IPS-15b (cell line): Measurements from ENCODE around the gene PTGER3.
"Not testable (repeated sequence)": the region's sequence is repeated elsewhere in the genome, so short reads cannot be mapped to it uniquely, and the experiment has no call there.

Experiments
- H3K27me3 ChIP-seq: one replicate; pipeline ENCODE4 v1.6.1; 2013; ENCODE audit warnings: low read length; ENCODE audit not compliant: control insufficient read depth, insufficient read depth
- H3K36me3 ChIP-seq: one replicate; pipeline ENCODE4 v1.6.1; 2013; ENCODE audit warnings: low read length; ENCODE audit not compliant: control insufficient read depth, insufficient read depth
- H3K4me1 ChIP-seq: one replicate; pipeline ENCODE4 v1.6.1; 2013; ENCODE audit warnings: mild to moderate bottlenecking, low read length; ENCODE audit not compliant: control insufficient read depth, insufficient read depth
- H3K4me3 ChIP-seq: one replicate; pipeline ENCODE4 v1.5.1; 2013; ENCODE audit warnings: low read depth, low read length
- H3K9ac ChIP-seq: one replicate; pipeline ENCODE4 v1.6.1; 2013; ENCODE audit warnings: low read depth, mild to moderate bottlenecking, low read length
- H3K9me3 ChIP-seq: one replicate; pipeline ENCODE4 v1.6.1; 2013; ENCODE audit warnings: mild to moderate bottlenecking, low read length; ENCODE audit not compliant: control insufficient read depth, insufficient read depth

PTGER3 gene

DNA sequence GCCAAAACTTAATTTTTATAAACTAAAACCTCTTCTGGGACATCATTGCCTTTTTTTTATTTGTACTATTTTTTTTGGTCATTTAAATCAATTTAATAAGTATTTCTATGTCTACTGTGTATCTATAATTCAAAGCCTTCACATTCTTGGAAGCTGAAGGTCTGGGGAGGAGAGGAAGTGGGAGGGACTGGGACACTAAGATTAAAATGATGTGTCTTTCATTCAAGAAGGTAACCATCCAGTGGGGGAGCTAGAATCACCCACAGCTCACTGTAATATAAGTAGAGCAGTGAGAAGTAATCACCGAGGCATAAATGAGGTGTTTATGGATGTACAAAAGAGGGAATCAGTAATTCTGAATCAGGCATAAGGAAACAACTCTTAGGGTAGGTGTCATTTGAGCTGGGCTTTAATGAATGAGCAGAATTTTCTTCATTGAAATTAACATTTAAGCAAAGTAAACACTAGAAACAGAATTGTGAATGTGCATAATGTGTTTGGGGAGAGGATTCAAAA is 52.8 kb downstream of the PTGER3 start:
- H3K9me3 ChIP-seq = no peaks in the 10 kb centered on the region
- no peaks in the 10 kb centered on the region for H3K4me1 ChIP-seq

DNA sequence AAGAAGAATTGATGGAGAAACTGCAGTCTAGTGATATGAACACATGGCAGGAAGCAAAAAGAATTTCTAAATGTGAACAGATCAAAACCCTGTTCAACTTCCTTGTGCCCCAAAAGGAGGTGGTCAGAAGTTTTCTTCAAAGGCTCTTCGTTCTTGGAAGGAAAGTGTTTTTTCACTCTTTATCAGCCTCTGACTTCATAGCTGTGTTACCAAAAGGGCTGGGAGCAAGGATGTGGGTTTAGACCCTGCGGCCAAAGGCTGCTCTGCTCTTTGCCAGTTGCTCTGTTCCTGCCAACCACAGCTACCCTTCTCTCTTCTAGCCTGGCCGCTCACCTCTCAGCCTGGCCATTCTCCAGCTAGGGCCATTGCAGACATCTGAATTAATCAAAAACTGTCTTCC is 53.8 kb downstream of the PTGER3 start:
- H3K36me3 ChIP-seq = no peaks in the 10 kb centered on the region
- H3K9ac ChIP-seq = no peak overlapping the region
- H3K4me3 ChIP-seq = no peak overlapping the region
- H3K4me1 ChIP-seq = no peaks in the 10 kb centered on the region
- no peaks in the 10 kb centered on the region for H3K27me3 ChIP-seq
- no peaks in the 10 kb centered on the region for H3K9me3 ChIP-seq

More for the DNA sequence above, 52.8 kb downstream of the PTGER3 start:
- Histone ChIP-seq H3K9ac (no peak overlapping the region), H3K36me3 (no peaks in the 10 kb centered on the region), H3K27me3 (no peaks in the 10 kb centered on the region), H3K4me3 (no peak overlapping the region)

DNA sequence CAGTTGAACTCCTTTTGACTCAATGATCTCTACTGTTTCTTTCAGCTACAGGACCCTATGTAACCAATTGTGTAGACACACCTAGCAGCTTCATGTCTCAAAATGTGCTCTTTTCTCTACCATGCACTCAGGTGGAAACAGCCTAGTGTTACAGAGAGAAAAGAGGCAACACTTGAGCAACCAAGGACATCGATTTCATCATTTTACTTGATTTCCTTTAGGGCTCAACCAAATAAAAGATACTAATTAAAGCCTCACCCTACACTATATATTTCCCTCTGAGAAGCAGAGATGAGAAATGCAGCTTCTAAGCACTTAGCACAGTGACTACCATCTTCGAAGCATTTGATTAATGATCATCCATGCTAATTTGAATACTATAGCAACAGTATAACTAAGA is 55.1 kb downstream of the PTGER3 start:
- H3K36me3 ChIP-seq = no peaks in the 10 kb centered on the region
- no peaks in the 10 kb centered on the region for H3K9me3 ChIP-seq
- H3K4me3 ChIP-seq = no peak overlapping the region
- H3K27me3 ChIP-seq = no peaks in the 10 kb centered on the region
- H3K9ac ChIP-seq = no peak overlapping the region
- H3K4me1 ChIP-seq = no peaks in the 10 kb centered on the region

GRCh38 chr1:70990469-70991253 is 57.0 kb downstream of the PTGER3 start:
- no peak overlapping the region for H3K9ac ChIP-seq
- no peaks in the 10 kb centered on the region for H3K36me3 ChIP-seq
- no peak overlapping the region for H3K4me3 ChIP-seq
- no peaks in the 10 kb centered on the region for H3K27me3 ChIP-seq
- no peaks in the 10 kb centered on the region for H3K9me3 ChIP-seq
- no peaks in the 10 kb centered on the region for H3K4me1 ChIP-seq

- Histone ChIP-seq H3K4me3 (no peak overlapping the region), H3K9me3 (no peaks in the 10 kb centered on the region), H3K9ac (no peak overlapping the region), H3K36me3 (no peaks in the 10 kb centered on the region), H3K27me3 (no peaks in the 10 kb centered on the region), H3K4me1 (no peaks in the 10 kb centered on the region)
Observed at GRCh38 chr1:70987497-70987896, 60.1 kb downstream of the PTGER3 start.

GRCh38 chr1:70985776-70986225 is 61.8 kb downstream of the PTGER3 start:
- H3K9me3 ChIP-seq, H3K9ac ChIP-seq, H3K36me3 ChIP-seq, H3K4me3 ChIP-seq, H3K4me1 ChIP-seq, H3K27me3 ChIP-seq: not testable (repeated sequence)

GRCh38 chr1:70985278-70985677 is 62.3 kb downstream of the PTGER3 start:
- not testable (repeated sequence) for H3K4me3 ChIP-seq, H3K9ac ChIP-seq, H3K4me1 ChIP-seq, H3K9me3 ChIP-seq, H3K27me3 ChIP-seq, H3K36me3 ChIP-seq

- Histone ChIP-seq H3K4me3 (no peak overlapping the region), H3K9ac (no peak overlapping the region), H3K4me1 (no peaks in the 10 kb centered on the region), H3K27me3 (no peaks in the 10 kb centered on the region), H3K36me3 (no peaks in the 10 kb centered on the region), H3K9me3 (no peaks in the 10 kb centered on the region)
Observed at GRCh38 chr1:70980361-70980760, 67.3 kb downstream of the PTGER3 start.

- H3K36me3 ChIP-seq = no peaks in the 10 kb centered on the region
- no peaks in the 10 kb centered on the region for H3K27me3 ChIP-seq
- no peak overlapping the region for H3K9ac ChIP-seq
- H3K9me3 ChIP-seq = no peaks in the 10 kb centered on the region
- H3K4me3 ChIP-seq = no peak overlapping the region
- H3K4me1 ChIP-seq = no peaks in the 10 kb centered on the region
Observed at GRCh38 chr1:70979881-70980280, 67.7 kb downstream of the PTGER3 start.

DNA sequence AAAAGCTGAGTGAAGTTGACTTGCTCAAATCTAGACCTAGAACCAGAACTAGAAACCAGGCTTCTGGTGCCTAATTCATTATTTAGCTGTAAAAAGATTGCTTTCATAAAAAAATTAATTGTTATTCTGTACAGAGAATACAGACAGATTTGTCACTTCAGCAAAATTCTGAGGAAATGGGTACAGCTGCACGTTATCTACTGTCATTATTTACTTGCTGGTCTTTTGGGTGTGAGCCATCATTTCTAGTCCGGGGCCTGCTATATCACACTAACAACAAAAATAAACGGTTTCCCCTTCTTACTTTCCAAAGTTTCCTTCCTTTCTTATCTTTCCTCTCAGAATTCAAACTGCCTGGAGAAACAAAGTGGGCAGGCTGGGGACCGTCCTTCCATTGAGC is 68.3 kb downstream of the PTGER3 start:
- no peak overlapping the region for H3K4me3 ChIP-seq
- no peak overlapping the region for H3K9ac ChIP-seq
- no peaks in the 10 kb centered on the region for H3K4me1 ChIP-seq
- H3K36me3 ChIP-seq = no peaks in the 10 kb centered on the region
- no peaks in the 10 kb centered on the region for H3K9me3 ChIP-seq
- no peaks in the 10 kb centered on the region for H3K27me3 ChIP-seq

GRCh38 chr1:70978623-70979022 is 69.0 kb downstream of the PTGER3 start:
- Histone ChIP-seq H3K9me3 (no peaks in the 10 kb centered on the region), H3K4me1 (no peaks in the 10 kb centered on the region), H3K36me3 (no peaks in the 10 kb centered on the region), H3K27me3 (no peaks in the 10 kb centered on the region), H3K9ac (no peak overlapping the region), H3K4me3 (no peak overlapping the region)

GRCh38 chr1:70977575-70977974 is 70.0 kb downstream of the PTGER3 start:
- Histone ChIP-seq H3K4me1 (no peaks in the 10 kb centered on the region), H3K9ac (no peak overlapping the region), H3K4me3 (no peak overlapping the region), H3K9me3 (no peaks in the 10 kb centered on the region), H3K36me3 (no peaks in the 10 kb centered on the region), H3K27me3 (no peaks in the 10 kb centered on the region)
